Measurements from ENCODE around the gene ASF1A. TPM values are rescaled to one million over a fixed set of nuclear protein-coding genes. Genes with fewer than 3 reads are reported as not detected.

Gene ASF1A
- total and polyA plus RNA-seq, 9 of the 15 experiments (the other 6 are each of a cell fraction or from before 2014, with no cell fraction given), result 31.5 to 45.3 (median 34.8) TPM

- no peak for TF ChIP-seq ZNF512 (tag; IDR thresholded peaks at IDR 0.05)
- no peak for TF ChIP-seq MNT (conservative IDR thresholded peaks at IDR 0.05)
- no peak for TF ChIP-seq CUX1 (CRISPR knock-in tag; IDR thresholded peaks at IDR 0.05)
Measured at GRCh38 chr6:118853408-118853807, 40.5 kb upstream of the ASF1A start (continued).
